Hippocampal formation (tissue), 2 donors: ENCODE data around the gene VPS37C.

ENCODE experiments used
- DNase-seq, 2 donors: peaks; one replicate each; lab custom pipeline; 2025; lab: John Stamatoyannopoulos, UW

The VPS37C gene

DNA sequence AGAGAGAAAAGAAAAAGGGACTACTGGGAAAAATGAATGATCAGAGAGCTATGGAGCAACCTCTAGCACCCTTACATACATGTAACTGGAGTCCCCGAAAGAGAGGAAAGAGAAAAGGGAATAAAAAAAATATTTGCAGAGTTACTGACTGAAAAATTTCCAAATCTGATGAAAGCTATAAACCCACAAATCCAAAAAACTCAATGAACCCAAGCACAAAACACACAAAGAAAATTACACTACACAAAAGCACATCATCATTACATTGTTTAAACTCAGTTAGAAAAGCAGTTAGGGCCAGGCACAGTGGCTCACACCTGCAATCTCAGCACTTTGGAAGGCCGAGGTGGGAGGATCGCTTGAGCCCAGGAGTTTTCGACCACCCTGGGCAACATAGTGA, 6.7 kb downstream of the VPS37C start:
- DNase-seq = no peak

DNA sequence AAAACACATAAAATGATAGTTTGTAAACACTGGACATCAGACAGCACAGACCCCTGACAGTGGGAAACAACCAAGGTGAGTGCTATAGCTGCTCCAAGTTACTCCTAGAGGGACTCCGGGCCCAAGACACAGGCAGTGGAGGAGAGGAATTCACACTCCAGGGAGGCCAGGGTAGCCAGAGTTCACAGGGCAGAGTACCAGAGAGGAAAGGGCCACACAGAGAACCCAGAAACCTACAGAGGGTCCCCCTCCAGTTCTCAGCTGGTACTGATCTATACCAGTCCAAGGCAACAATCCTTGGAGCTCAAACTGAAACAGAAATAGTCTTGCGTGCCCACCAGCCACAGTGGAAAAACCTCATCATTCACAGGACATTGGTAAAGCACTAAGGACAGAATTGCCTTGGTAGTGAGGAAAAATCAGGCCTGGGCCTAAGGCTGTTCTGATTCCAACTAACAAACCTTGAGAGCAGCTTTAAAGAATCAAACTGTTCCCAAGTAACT, 7.6 kb downstream of the VPS37C start:
- no peak for DNase-seq

DNA sequence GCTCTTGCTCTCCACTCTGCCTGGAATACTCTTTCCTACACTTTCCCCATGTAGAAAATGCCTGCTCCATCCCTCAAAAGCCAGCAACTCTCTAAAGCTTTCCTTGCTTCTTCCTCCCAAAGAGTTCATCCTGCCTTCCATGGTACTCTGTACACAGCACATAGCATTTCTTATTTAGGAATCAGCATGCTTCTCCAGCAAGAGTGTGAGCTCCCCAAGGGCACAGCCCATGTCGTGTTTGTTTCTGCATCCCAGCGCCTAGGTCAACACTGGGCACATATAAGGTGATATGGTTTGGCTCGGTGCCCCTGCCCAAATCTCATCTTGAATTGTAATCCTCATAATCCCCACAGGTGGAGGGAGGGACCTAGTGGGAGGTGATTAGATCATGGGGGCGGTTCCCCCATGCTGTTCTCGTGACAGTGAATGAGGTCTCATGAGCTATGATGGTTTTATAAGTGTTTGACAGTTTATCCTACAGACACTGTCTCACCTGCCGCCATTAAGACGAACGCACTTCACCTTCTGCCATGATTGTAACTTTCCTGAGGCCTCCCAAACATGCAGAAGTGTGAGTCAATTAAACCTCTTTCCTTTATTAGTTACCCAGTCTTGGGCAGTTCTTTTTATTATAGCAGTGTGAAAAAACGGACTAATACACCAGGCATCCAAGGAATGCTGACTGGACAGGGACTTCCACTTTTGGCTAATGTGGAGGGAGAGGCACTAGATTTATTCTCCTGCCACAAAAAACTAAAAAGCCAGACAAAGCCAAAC, 8.2 kb downstream of the VPS37C start:
- DNase-seq = no peak

DNA sequence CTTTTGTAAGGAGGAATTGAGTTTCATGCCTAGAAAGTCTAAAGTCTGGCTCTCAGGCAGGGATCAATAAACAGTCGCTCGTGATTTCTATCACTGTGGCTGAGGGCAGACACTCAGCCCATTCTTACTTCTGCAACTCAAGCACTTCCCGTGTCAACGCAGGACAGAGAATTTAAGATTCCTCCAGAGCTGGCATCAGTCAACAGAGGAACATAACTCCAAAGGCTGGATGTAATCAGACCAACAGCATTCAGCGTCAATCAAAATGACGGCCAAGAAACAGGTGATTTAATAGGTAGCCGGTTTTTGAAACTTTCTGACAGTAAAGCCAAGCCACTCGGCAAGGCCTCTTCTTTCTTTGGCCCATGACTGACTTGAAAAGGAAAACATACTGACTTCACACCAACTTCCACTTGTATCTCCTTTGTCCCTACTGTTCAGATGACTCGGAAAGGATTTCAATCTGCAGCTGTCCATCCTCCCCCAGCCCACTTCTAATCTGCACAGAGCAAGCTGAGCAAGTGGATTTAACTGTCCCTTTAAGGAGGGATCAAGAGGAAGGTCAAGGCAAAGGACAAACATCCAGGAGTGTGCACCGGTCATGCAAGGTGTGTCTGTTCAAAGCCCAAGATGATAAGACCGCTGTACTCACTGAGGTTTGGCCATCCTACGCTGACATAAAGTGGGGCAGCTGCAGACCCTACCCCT, 9.5 kb downstream of the VPS37C start:
- DNase-seq = no peak

DNA sequence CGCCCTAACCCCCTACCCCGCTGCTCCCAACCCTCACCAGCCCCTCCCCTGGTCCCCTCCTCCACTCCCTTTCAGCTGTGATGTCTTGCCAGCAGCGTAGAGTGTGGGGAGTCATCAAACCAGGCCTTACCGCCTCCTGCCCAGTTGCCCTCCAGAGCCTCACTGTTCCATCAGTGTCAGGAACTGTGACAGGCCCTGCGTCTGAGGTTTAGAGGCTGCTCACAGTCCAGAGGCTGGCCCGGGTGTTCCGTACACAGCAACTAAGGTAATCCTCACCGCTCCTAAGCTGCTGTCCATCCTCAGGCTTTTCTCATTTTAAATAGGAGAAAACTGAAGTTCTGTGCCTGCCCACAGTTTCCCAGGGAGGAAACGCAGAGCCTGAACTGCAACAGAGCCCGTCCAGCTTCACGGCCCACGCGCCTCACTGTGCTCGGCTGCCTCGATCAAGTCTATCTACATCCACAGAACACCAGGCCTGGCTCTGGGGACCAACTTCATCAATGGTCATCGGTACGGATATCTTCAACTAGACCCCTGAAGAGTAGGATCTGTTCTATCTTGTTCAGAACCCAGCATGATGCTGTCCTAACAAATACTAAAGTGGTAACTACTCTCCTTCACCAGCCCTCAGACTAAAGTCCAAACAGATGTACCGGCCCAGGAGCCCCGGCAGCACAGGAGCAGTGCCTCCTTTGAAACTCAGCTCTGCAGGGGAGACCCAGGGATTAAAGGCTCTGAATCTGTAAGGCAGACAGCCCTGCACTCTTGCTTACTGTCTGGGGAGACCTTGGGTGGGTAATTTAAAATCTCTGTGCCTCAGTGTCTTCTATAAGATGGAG, 10.3 kb downstream of the VPS37C start:
- DNase-seq = no peak

DNA sequence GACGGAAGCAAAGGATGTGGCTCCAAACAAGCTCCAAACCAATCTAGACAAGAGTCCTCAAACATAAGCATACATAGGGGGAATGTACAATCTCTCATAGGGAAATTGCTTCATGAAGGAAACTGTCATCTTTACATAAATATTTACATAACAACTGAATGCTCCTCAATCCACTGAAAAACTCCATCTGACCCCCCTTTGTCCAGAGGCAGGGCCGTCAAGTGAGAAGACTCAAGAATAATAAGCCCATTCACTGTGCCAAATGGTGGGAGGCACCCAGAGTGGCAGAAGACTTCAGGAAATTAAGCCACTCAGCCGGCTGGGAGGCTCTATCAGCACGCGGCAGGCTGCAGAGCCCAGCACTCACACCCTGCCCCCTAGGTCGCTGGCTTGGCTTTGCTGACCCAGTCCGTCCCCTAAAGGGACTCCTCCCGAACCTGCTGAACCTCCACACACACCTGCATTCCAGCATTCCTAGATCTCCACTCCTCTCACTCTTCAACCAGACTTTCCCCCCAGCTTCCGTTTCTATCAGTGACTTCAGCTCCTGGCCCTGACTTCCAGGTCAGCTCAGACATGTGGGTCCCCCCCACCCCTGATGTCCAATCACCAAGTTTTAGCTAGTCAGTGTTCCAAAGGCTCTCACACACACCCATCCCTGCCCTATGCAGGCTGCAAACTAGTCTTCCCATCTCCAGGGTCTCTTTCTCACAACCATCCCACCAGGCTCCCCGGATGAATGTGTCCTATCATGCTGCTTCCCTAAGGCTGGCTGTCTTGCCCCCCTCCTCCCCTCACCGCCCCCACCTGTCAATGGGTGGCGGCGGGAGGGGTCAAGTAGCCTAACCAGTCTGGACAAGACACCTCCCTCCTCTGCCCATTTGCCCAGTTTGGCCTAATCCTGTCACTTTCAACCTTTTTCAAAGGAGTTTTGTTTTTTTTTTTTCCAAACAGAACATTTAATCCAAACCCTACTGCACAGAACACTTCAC, 11.3 kb downstream of the VPS37C start:
- no peak for DNase-seq

DNA sequence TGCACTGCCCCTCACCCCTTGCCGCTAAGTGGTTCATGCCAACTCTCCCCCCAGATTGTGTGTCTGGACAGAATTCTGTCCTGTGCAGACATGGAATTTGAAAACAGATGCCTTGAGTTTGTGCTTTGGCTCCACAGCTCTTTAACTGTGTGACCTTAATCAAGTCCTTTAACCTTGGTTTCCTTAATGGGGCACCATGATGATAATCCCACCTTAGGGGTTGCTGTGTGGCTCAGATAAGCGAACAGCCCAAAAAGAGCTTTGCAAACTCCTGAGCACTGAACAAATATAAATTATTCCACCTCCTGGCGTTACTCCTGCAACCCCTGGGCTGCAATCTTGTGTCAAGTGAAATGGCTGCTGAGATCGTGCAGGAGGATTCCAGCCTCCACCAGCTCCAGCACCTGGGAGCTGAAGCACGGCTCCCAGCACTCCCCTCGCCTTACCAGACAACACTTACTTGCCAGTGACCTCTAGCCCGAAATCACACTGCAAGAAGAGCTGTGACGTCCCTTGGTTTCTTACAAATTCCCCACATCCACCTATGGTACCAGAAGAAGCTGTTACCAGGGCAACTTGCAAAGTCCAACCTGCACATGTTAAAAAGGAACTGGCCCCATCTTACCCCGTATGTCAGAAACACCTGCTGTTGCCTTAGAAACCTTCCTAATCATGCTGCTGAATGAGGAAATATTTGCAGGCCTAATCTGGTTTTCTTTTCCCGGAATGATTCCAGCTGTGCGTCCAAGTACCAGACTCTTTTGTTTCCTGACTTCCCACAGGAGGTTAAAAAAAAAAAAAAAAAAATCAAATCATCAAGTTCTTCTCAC, 13.2 kb downstream of the VPS37C start:
- no peak for DNase-seq

DNA sequence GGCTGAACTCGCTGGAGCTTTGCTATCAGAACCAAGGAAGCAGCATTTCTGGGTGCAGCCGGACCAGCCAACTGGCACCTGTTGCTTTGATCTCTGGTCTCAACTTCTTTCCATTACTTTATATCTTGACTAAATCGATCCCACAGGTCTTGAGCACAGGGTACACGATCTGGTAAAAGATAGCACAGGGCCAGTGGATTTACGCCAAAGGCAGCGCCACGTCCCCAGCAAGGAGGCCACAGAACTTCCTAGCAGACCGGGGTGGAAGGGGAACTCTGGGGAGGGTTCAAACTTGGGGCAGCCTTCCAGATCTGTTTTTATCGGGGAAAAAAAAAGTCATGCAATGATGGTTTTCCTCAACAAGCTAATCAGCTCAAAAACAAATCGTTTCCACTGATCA, 14.0 kb downstream of the VPS37C start:
- DNase-seq = no peak

DNA sequence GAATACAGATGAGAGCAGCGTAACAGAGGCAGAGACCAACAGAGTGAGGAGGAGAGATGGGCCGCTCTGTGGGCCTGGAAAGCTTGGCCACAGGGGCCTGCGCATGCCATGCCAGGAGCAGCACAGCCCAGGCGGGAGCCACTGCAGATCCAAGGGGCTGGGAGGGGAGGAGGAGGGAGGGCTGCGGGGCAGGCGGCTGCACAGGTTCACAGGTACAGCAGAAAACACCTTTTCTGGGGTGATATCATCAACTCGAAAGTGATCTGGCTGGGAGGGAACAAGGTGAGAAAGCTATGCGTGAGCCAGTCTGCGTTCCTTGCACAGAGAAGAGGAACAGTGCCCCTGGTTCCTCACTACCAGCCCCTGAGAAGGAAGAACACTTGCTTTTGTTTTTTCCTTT, 14.8 kb downstream of the VPS37C start:
- DNase-seq = no peak

DNA sequence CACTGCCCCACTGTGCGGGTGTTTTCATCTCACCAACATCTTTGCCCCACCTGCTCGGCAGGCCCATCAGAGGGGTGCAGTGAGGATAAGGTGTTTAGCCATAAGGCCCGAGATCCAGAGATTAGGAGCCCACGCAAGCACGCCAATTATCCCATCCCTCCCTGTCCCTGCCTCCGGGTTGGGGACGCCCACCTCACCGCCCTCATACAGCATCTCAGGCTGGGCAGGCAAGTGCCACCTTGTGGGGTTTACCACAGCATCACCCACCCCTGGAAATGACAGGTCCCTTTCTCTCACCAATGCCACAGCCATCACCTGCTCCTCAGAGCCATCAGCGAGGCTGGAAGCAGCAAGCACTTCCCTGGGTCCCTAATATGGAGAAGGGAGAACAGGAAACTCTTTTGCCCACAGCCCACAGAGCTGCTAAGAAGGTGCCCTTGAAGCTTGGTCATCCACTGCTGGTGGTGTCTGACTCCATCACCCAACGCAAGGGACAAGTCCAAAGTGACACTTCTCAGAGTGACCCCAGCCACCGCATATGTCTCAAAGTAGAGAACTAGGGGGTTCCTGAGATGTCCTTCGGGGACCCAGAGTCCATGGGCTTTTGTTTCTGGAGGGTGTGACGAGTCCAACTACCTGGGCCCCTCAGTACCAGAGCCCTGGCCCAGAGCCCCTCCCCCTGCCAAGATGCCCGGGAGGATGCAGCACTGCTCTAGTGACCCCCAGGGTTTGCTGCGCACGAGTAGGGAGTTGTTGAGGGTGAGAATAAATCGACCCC, 15.8 kb downstream of the VPS37C start:
- DNase-seq = no peak

DNA sequence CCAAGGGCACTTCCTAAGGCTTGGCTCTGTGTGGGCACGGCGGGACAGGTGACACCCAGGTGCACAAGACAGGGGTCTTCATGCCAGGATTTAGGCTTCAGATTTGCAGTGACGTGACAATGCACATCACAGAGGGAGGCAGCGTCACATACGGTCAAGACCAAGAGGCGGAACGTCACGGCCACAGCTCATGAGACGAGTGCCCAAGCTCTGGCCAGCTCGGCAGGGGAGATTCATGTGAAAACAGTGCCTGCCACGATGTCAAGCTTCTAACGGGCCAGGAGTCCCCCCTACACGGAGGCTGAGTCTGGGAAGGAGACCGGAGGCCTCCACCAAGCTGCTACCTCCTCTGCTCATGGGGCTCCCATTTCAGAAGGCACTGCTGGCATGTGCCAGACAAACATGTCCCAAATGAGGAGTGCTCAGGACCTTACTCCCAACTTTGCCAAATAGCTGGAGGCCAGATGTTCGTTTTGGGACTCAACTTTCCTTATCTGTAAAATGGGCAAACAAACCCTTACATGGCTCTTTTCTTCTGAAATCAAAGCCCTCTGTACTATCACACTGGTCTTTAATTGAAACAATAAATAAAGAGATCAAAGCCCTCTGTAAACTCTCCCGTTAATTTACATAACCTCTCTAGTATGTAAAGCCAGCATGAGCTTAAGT, 16.6 kb downstream of the VPS37C start:
- DNase-seq = no peak

DNA sequence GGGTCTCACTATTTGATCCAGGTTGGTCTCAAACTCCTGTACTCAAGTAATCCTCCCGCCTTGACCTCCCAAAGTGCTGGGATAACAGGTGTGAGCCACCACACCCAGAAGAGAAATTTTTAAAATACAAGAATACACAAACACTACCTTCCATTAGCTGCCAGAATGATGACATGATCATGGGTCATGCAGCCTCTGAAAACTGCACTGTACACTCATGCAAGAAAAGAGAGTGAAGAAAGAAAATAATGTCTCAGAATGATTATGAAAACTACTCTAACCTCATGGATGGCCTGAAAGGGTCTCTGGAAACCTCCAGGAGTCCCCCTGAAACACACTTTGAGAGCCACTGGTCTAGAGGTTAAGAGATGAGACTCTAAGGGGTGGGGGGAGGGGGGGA, 18.8 kb downstream of the VPS37C start:
- DNase-seq = no peak

DNA sequence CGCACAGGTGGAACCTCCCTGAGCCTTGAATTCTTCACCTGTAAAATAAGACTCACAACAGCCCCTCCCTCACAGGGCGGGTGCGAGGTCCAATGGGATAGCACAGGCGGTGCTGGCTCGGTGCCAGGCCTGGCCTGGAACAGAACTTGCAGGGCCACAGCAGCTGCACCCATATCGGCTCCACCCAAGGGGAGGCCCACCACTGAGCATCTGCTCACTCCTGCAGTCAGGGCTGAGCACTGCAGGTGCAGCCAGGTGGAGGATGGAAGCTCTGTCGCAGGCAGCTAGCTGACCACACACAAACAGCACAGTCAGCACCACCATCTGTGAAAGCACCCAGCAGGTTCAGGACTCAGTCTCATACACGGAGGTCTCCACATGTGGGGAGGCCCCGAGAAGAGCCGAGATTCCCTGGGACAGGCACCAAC, 19.6 kb downstream of the VPS37C start:
- no peak for DNase-seq

DNA sequence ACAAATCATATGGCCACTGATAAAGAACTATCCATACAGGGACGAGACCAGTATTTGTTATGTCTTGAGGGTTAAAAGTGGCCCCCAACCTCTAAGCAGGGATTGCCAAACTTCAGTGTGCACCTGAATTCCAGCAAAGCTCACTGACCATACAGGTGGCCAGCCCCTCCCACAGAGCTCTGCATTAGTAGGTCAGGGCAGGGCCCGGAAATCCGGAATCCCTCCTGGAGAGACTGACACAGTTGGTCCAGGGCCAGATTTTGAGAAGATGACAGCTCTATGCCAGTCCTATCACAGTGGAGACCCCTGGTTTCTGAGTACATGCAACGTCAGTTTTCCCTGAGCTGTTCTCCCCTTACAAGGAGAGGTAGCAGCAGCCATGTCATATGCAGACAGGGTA, 20.8 kb downstream of the VPS37C start:
- no peak for DNase-seq

DNA sequence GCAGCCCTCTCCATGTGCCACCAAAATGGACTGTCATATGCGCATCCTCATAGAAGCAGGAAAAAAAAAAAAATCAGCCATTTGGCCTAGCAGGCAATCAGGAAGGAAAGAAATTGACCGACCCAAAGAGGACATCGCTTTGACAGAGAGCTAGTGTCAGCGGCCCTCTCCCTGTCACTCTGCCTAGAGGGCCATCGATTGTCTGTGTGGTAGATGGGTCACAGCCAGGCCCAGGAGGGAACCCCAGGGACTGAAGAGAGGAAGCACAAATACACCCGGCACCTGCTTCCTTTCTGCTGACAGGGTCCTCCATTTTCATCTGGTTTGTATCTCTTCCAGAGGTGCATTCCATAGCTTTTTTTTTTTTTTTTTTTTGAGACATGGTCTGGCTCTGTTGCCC, 21.8 kb downstream of the VPS37C start:
- no peak for DNase-seq

DNA sequence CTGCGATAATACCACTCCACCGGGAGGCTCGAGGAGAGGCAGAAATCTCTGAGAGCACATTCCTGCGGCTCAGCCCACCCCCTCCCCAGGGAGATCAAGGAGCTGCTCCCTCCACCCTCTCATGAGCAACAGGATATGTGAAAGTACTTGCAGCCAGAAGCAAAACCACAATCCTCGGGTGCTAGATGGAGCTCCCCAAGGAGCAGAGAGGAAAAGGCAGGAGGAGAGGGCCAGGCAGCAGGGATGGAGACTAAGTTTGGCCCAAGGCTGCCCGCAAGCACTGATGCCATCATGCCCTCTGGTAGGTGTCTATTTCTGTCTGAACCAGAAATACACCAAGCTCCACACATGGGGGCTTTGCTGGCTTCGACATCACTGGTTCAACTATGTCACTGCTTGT, 22.3 kb downstream of the VPS37C start:
- no peak for DNase-seq

DNA sequence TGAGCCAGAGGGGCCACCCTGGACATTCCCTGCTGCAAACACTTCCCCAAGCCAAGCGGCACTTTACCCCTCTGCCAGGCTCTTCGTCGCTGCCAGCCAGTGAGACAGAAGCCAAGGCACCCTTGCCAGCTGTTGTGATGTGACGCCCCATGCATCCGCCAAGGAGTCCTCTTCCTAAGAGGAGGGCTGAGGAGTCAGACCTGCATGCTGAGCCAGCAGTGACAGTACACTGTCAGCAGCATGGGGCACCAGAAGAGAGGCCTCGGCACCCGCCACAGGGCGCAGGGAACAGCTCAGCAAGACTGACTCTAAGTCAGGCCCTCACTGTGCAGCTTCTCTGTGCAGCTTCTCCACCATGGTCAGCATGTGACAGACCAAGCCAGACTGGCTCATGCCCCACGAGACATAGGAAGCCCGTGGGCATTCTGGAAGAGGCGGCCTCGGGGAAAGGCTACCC, 26.4 kb downstream of the VPS37C start:
- no peak for DNase-seq

DNA sequence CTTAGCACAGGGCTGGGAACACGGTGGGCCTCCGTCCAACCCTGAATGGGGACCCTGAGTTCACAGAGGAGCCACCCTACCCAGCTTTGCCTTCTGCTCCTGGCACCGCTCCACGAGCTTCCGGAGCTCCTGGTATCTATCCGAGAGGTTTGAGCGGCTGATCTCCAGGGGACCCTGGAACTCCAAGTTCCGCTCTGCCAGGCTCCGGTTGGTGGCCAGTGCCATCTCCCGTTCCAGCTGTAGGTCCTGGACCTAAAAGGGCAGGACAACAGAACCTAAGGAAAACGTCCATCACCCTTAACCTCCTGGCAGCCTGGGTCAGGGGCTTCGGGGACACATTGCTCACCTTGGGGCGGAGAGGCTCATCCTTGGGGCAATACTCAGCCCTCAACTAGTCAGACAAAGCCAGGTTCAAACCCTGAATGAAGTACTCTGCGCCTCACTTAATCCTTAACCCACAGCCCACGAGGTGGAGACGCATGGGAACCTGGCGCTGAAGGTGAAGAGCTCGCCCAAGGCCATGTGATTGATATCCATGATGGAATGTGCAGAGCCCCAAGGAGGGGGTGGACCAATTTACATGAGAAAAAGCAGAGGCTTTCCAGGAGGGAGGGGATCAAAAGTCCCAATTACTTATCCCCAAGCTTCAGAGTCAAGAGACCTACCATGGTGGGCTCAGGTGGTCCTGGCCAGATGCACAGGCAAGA, 27.1 kb downstream of the VPS37C start:
- DNase-seq = no peak
